ENCODE measurements around the gene IPO4. TPM values are rescaled to one million over a fixed set of nuclear protein-coding genes. Genes with fewer than 3 reads are reported as not detected.

IPO4 gene
- total and polyA plus RNA-seq, 9 of the 15 experiments (the other 6 are each of a cell fraction or from before 2014, with no cell fraction given): 7.3 to 122 (median 31.8) TPM

- TF ChIP-seq NFE2 (IDR thresholded peaks at IDR 0.05; ENCODE audit: low read depth): peak; percentile 83
- TF ChIP-seq, protein P1, sequence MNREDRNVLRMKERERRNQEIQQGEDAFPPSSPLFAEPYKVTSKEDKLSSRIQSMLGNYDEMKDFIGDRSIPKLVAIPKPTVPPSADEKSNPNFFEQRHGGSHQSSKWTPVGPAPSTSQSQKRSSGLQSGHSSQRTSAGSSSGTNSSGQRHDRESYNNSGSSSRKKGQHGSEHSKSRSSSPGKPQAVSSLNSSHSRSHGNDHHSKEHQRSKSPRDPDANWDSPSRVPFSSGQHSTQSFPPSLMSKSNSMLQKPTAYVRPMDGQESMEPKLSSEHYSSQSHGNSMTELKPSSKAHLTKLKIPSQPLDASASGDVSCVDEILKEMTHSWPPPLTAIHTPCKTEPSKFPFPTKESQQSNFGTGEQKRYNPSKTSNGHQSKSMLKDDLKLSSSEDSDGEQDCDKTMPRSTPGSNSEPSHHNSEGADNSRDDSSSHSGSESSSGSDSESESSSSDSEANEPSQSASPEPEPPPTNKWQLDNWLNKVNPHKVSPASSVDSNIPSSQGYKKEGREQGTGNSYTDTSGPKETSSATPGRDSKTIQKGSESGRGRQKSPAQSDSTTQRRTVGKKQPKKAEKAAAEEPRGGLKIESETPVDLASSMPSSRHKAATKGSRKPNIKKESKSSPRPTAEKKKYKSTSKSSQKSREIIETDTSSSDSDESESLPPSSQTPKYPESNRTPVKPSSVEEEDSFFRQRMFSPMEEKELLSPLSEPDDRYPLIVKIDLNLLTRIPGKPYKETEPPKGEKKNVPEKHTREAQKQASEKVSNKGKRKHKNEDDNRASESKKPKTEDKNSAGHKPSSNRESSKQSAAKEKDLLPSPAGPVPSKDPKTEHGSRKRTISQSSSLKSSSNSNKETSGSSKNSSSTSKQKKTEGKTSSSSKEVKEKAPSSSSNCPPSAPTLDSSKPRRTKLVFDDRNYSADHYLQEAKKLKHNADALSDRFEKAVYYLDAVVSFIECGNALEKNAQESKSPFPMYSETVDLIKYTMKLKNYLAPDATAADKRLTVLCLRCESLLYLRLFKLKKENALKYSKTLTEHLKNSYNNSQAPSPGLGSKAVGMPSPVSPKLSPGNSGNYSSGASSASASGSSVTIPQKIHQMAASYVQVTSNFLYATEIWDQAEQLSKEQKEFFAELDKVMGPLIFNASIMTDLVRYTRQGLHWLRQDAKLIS (CRISPR knock-in tag; IDR thresholded peaks at IDR 0.05): peak; percentile 50; the same call in 1 of the 2 replicates
- TF ChIP-seq UBTF (IDR thresholded peaks at IDR 0.05; ENCODE audit: borderline replicate concordance in 1 of 2, low read depth in 2 of 2, low read length in 2 of 2): peak in 1 of 2 experiments; percentile 74; a peak in 3 of 4 replicates
- TF ChIP-seq ZKSCAN1 (IDR thresholded peaks at IDR 0.05; ENCODE audit: low read depth, low read length): no peak
- no peak for TF ChIP-seq MIER1 (IDR thresholded peaks at IDR 0.05; ENCODE audit: low read depth)
- TF ChIP-seq POLR3A (IDR thresholded peaks at IDR 0.05; ENCODE audit: borderline replicate concordance, extremely low read depth, insufficient read depth, insufficient read length): no peak
- no peak for TF ChIP-seq ZSCAN32 (CRISPR knock-in tag; IDR thresholded peaks at IDR 0.05)
- TF ChIP-seq FOXJ3 (CRISPR knock-in tag; IDR thresholded peaks at IDR 0.05): no peak
- TF ChIP-seq ZHX1 (conservative IDR thresholded peaks at IDR 0.05; ENCODE audit: low read length): no peak
- no peak for TF ChIP-seq ZNF79 (CRISPR knock-in tag; IDR thresholded peaks at IDR 0.05; ENCODE audit: low read depth)
- TF ChIP-seq, protein P2, sequence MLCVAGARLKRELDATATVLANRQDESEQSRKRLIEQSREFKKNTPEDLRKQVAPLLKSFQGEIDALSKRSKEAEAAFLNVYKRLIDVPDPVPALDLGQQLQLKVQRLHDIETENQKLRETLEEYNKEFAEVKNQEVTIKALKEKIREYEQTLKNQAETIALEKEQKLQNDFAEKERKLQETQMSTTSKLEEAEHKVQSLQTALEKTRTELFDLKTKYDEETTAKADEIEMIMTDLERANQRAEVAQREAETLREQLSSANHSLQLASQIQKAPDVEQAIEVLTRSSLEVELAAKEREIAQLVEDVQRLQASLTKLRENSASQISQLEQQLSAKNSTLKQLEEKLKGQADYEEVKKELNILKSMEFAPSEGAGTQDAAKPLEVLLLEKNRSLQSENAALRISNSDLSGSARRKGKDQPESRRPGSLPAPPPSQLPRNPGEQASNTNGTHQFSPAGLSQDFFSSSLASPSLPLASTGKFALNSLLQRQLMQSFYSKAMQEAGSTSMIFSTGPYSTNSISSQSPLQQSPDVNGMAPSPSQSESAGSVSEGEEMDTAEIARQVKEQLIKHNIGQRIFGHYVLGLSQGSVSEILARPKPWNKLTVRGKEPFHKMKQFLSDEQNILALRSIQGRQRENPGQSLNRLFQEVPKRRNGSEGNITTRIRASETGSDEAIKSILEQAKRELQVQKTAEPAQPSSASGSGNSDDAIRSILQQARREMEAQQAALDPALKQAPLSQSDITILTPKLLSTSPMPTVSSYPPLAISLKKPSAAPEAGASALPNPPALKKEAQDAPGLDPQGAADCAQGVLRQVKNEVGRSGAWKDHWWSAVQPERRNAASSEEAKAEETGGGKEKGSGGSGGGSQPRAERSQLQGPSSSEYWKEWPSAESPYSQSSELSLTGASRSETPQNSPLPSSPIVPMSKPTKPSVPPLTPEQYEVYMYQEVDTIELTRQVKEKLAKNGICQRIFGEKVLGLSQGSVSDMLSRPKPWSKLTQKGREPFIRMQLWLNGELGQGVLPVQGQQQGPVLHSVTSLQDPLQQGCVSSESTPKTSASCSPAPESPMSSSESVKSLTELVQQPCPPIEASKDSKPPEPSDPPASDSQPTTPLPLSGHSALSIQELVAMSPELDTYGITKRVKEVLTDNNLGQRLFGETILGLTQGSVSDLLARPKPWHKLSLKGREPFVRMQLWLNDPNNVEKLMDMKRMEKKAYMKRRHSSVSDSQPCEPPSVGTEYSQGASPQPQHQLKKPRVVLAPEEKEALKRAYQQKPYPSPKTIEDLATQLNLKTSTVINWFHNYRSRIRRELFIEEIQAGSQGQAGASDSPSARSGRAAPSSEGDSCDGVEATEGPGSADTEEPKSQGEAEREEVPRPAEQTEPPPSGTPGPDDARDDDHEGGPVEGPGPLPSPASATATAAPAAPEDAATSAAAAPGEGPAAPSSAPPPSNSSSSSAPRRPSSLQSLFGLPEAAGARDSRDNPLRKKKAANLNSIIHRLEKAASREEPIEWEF (CRISPR knock-in tag; IDR thresholded peaks at IDR 0.05): no peak
These were observed 6.8 kb upstream of the IPO4 start, which contains the start of gene TM9SF1 (continued) for GRCh38 chr14:24195186-24196070.
